Muscle of leg (tissue), 11 donors: ENCODE results near the gene CDK17. TPM values are rescaled to one million over a fixed set of nuclear protein-coding genes. Genes with fewer than 3 reads are reported as not detected.

ENCODE experiments used
- DNase-seq: peaks from one replicate; pipeline ENCODE4 v3.0.0; 2013
- H3K27ac ChIP-seq: one replicate; pipeline ENCODE4 v1.5.1; 2013; ENCODE audit warnings: mild to moderate bottlenecking, low read length, control low read depth
- H3K27me3 ChIP-seq: one replicate; pipeline ENCODE4 v1.6.1; 2013; ENCODE audit warnings: low read length; ENCODE audit not compliant: control insufficient read depth, insufficient read depth
- H3K36me3 ChIP-seq: one replicate; pipeline ENCODE4 v1.6.1; 2013; ENCODE audit warnings: low read length; ENCODE audit not compliant: control insufficient read depth, insufficient read depth
- H3K4me1 ChIP-seq: one replicate; pipeline ENCODE4 v1.6.1; 2013; ENCODE audit warnings: low read length; ENCODE audit not compliant: control insufficient read depth, insufficient read depth
- H3K4me3 ChIP-seq: one replicate; pipeline ENCODE4 v1.5.1; 2013; ENCODE audit warnings: low read length, control low read depth
- H3K9me3 ChIP-seq: replicated peaks from 2 replicates; pipeline ENCODE4 v1.6.1; 2013; ENCODE audit warnings: low read depth, low read length; ENCODE audit not compliant: control insufficient read depth
- WGBS: methylation state at CpG from one replicate; pipeline ENCODE4 v1.1.5; 2013; ENCODE audit warnings: missing lambda C conversion rate; ENCODE audit not compliant: insufficient coverage; 5-methylcytosine and 5-hydroxymethylcytosine counted together
- polyA plus RNA-seq, 8 donors: library from polyadenylated mRNA; unstranded; fragments of 120-200 nt; gene quantifications; one replicate each; pipeline versions ENCODE4 v1.2.1 to v1.2.3, GENCODE V29; 2013; ENCODE audit warnings: inconsistent platforms in 1 of 8, low replicate concordance in 1 of 8; ENCODE audit not compliant: insufficient read length in 8 of 8, insufficient read depth in 1 of 8
- total RNA-seq: library from RNA; stranded (reverse); fragments of 120-200 nt; gene quantifications from one replicate; pipeline ENCODE4 v1.2.4, GENCODE V29; 2013

The CDK17 gene
- total and polyA plus RNA-seq, 9 donors, result 23.4 to 31.0 (median 25.7) TPM

- H3K27me3 ChIP-seq, result no peaks in the 10 kb centered on the region
- WGBS, result 67% methylated on average over 1 of the region's 3 CpGs
- no peaks in the 10 kb centered on the region for H3K4me1 ChIP-seq
- H3K9me3 ChIP-seq, result no peaks in the 10 kb centered on the region
- no peak for DNase-seq
- peaks cover 14% of the 10 kb centered on the region for H3K36me3 ChIP-seq
- H3K27ac ChIP-seq, result no peak overlapping the region
- H3K4me3 ChIP-seq, result no peak overlapping the region
Observed at GRCh38 chr12:96294831-96295230, 105.4 kb downstream of the CDK17 start.

- Histone ChIP-seq H3K4me1 (no peaks in the 10 kb centered on the region), H3K9me3 (no peaks in the 10 kb centered on the region), H3K36me3 (peaks cover 14% of the 10 kb centered on the region), H3K27ac (no peak overlapping the region), H3K27me3 (no peaks in the 10 kb centered on the region), H3K4me3 (no peak overlapping the region)
- no peak for DNase-seq
- WGBS, result no CpG with 5 or more reads among the region's 2 CpGs
Observed at GRCh38 chr12:96293093-96293492, 107.1 kb downstream of the CDK17 start.

- no CpG with 5 or more reads among the region's 5 CpGs for WGBS
- H3K4me3 ChIP-seq, result no peak overlapping the region
- H3K9me3 ChIP-seq, result no peaks in the 10 kb centered on the region
- H3K36me3 ChIP-seq, result peaks cover 20% of the 10 kb centered on the region
- no peaks in the 10 kb centered on the region for H3K27me3 ChIP-seq
- DNase-seq, result no peak
- H3K4me1 ChIP-seq, result no peaks in the 10 kb centered on the region
- no peak overlapping the region for H3K27ac ChIP-seq
Observed at GRCh38 chr12:96289067-96289466, 111.2 kb downstream of the CDK17 start.

- no peak for DNase-seq
- H3K27me3 ChIP-seq, result no peaks in the 10 kb centered on the region
- no peak overlapping the region for H3K27ac ChIP-seq
- H3K36me3 ChIP-seq, result peaks cover 34% of the 10 kb centered on the region
- no peaks in the 10 kb centered on the region for H3K4me1 ChIP-seq
- no peaks in the 10 kb centered on the region for H3K9me3 ChIP-seq
- no peak overlapping the region for H3K4me3 ChIP-seq
Observed at GRCh38 chr12:96285158-96285557, 115.1 kb downstream of the CDK17 start.

DNA sequence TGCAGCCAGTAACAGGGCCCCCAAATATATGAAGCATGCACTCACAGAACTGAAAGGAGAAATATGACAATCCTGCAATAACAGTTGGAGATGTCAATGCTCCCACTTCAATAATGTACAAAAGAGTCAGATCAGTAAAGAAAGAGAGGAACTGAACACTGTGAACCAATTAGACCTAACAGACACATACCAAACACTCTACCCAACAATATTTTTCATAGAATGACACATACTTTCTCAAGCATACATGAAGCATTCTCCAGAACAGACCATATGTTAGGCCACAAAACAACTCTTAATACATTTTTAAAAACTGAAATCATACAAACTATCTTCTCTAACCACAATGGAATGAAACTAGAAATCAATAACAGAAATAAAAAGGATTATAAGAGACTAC, 125.9 kb downstream of the CDK17 start:
- H3K27me3 ChIP-seq, result no peaks in the 10 kb centered on the region
- DNase-seq, result no peak
- peaks cover 23% of the 10 kb centered on the region for H3K36me3 ChIP-seq
- H3K27ac ChIP-seq, result no peak overlapping the region
- H3K4me3 ChIP-seq, result no peak overlapping the region
- no peaks in the 10 kb centered on the region for H3K4me1 ChIP-seq
- no peaks in the 10 kb centered on the region for H3K9me3 ChIP-seq

GRCh38 chr12:96271469-96272199, 128.6 kb downstream of the CDK17 start:
- Histone ChIP-seq H3K4me1 (no peaks in the 10 kb centered on the region), H3K9me3 (no peaks in the 10 kb centered on the region), H3K27ac (no peak overlapping the region), H3K4me3 (no peak overlapping the region), H3K36me3 (peaks cover 26% of the 10 kb centered on the region), H3K27me3 (no peaks in the 10 kb centered on the region)
- DNase-seq, result no peak
- 80% methylated on average over 2 of the region's 8 CpGs for WGBS

- H3K9me3 ChIP-seq, result no peaks in the 10 kb centered on the region
- no peak overlapping the region for H3K27ac ChIP-seq
- peaks cover 26% of the 10 kb centered on the region for H3K36me3 ChIP-seq
- H3K4me3 ChIP-seq, result no peak overlapping the region
- no peaks in the 10 kb centered on the region for H3K27me3 ChIP-seq
- no CpG with 5 or more reads among the region's 2 CpGs for WGBS
- DNase-seq, result no peak
- H3K4me1 ChIP-seq, result no peaks in the 10 kb centered on the region
Observed at GRCh38 chr12:96266238-96266637, 134.0 kb downstream of the CDK17 start.

DNA sequence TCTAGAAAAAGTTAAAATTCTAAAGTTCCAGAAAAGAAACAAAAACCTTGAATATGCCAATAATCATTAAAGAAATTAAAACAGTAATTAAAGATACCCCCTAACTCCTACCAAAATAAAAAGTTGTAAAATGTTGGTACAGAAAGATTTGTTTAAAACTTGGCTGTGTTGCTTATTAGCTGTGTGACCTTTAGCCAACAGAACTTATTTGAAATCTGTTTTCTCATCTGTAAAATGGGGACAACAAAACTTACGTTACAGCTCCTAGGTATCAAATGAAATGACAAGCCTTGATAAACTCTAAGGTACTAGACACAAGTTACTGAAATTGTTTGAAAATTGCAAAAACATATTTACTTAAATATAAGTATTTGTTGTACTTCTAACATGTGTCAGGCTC, 134.4 kb downstream of the CDK17 start:
- DNase-seq, result no peak
- WGBS, result no CpG with 5 or more reads among the region's 1 CpG
- Histone ChIP-seq H3K27ac (no peak overlapping the region), H3K36me3 (peaks cover 26% of the 10 kb centered on the region), H3K4me3 (no peak overlapping the region), H3K9me3 (no peaks in the 10 kb centered on the region), H3K27me3 (no peaks in the 10 kb centered on the region), H3K4me1 (no peaks in the 10 kb centered on the region)

DNA sequence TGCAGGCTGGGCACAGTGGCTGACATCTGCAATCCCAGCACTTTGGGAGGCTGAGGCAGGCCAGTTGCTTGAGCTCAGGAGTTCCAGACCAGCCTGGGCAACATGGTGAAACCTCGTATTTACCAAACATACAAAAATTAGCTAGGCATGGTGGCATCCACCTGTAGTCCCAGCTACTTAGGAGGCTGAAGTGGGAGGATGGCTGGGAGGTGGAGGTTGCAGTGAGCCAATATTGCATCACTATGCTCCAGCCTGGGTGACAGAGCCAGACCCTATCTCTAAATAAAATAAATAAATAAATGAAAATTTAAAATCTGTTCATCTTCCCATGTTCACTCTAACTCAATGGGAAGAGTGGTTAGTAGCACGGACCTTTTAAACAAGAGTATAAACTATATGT, 134.8 kb downstream of the CDK17 start:
- no CpG with 5 or more reads among the region's 2 CpGs for WGBS
- H3K36me3 ChIP-seq, result peaks cover 27% of the 10 kb centered on the region
- H3K9me3 ChIP-seq, result no peaks in the 10 kb centered on the region
- H3K27ac ChIP-seq, result no peak overlapping the region
- H3K4me3 ChIP-seq, result no peak overlapping the region
- no peaks in the 10 kb centered on the region for H3K4me1 ChIP-seq
- DNase-seq, result no peak
- H3K27me3 ChIP-seq, result no peaks in the 10 kb centered on the region

DNA sequence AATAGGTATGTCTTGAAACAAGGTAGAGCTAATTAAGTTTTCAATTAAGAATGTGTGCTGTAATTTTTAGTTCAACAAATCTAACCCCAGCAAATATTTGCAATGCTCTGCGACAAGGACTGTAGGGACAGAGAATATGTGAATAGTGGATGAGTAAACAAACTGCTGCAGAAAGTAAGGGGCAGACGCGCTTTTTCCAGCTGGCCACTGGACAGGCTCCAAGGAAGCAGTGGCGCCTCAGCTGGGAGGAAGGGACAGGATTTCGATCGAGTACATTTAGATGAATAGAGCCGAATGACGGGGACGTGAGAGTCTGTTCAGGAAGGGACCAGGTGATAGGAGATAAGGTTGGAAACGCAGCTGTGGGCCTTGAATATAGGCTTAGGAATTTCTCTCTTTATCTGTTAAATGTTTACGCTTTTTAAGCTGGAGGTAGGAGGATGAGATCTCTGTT, 136.8 kb downstream of the CDK17 start:
- peaks cover 3% of the 10 kb centered on the region for H3K4me1 ChIP-seq
- no peak overlapping the region for H3K27ac ChIP-seq
- H3K4me3 ChIP-seq, result no peak overlapping the region
- no peaks in the 10 kb centered on the region for H3K27me3 ChIP-seq
- H3K9me3 ChIP-seq, result no peaks in the 10 kb centered on the region
- WGBS, result 54% methylated on average over 10 of the region's 11 CpGs
- H3K36me3 ChIP-seq, result peaks cover 24% of the 10 kb centered on the region
- no peak for DNase-seq

DNA sequence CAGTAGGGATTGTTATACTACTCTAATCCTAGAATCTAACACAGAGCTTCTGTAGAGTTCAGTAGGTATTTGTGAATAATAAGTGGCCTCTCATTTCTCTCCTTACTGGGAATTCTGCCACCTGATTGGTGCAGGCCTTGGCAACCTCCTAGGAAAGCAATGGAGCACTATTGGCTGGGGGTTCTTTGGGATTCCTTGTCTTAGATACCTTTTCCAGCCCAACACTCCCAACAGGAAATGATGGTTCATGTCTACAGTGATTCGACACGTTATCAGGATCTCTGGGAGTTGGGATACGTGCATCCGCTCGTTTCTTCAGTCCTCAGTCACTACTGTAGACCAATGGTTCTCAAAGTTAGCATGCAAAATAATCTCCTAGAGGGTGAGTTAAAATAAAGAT, 138.7 kb downstream of the CDK17 start:
- DNase-seq, result no peak
- H3K27me3 ChIP-seq, result no peaks in the 10 kb centered on the region
- no peak overlapping the region for H3K27ac ChIP-seq
- peaks cover 25% of the 10 kb centered on the region for H3K36me3 ChIP-seq
- no peaks in the 10 kb centered on the region for H3K9me3 ChIP-seq
- peaks cover 14% of the 10 kb centered on the region for H3K4me1 ChIP-seq
- H3K4me3 ChIP-seq, result no peak overlapping the region
- WGBS, result no CpG with 5 or more reads among the region's 5 CpGs
